OCI-M2 (cell line): ENCODE measurements around the gene TNFRSF25.

ENCODE experiments used
- DNase-seq: peaks from one replicate; lab custom pipeline; 2025; ENCODE audit not compliant: unreplicated experiment; lab: John Stamatoyannopoulos, UW

TNFRSF25 gene

GRCh38 chr1:6466023-6466422 lies at the start of gene TNFRSF25:
Gene TNFRSF25 (minus strand): TSS chr1:6466173. CDS start chr1:6466107, 66 bp downstream.
- DNase-seq: no peak

DNA sequence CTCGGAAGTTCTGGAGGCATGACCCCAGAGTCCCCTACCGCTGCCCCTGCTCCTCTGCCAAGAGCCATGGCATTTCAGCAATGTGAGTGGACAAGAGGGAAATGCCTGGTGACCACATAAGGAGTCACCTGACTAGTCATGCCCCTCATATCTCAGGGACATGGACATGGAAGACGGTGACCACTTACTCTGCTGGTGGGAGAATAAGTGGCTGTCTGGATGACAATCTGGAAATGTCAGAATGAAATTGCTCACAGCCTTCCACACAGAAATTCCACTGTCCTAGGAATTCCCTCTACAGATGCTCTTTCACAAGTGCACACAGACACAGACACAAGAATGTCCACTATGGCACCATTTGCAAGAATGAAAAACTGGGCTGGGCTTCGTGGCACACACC lies 49.8 kb upstream of the TNFRSF25 start:
- no peak for DNase-seq

DNA sequence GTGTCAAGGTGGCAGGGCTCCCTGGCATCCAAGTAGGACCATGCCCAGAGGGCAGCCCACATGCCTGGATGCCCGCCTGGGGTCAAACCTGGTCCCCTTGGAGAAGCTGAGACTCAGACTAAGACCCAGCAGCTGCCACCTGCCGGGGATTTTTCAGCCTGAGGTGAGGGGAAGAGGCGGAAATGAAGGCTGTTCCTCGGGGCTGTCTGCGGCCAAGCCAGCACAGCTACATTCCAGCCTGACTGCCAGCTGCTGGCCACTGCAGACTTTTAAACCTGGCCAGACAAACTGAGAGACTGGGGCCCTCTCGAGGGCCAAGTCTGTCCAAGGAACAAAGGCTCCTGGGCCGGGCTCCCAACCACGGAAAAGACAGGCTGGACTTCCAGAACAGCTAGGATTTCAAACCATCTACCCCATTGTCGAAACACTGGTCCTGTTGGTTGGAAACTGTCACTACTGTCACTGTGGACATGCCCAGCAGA lies 47.4 kb upstream of the TNFRSF25 start:
- DNase-seq: no peak

DNA sequence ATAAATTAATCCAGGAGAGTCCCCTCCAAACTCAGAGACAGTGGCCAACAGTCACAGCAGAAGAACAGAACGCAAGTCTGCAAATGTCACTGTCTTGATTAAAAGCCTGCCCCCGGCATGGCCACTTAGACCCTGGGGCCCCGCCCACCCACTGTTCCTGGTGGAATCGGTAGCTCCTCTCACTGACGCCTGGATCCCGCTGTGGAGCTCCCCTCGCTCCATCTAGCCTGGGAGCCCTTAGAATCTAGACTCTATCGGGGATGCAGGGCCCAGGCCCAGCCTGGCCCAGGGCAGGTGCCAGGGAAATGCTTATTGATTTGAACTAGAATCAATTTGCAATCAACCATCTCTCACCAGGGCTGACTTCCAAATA lies 46.9 kb upstream of the TNFRSF25 start:
- DNase-seq: no peak

DNA sequence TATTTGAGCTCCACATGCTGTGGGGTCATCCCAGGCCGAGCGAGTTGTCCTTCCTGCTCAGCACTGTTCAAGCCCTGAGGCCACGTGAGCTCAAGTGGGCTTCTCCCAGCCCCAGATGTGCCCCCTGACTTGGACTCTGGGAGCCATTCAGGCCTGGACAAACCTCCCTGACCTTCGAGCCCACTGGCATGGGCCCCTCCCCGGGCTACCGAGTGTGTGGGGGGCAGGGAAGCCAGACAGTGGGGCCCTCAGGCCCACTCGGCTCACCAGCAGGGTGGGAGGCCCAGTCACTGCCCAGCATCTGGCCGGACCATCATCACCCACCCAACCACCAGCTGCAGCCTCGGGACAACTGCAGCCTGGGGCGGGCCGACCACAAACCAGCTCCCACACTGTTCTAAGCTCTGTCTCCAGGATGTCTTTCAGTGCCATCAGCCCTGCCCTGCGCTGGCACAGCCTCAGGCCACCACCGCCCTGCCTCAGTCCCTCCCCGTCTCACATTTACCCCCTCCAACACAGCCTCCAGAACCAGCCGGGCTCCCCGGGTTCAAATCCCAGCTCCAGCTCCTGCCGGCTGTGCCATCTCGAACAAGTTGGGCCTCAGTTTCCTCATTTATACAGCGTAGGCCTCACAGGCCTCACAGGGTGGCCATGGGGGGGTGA lies 46.4 kb upstream of the TNFRSF25 start:
- DNase-seq: no peak

DNA sequence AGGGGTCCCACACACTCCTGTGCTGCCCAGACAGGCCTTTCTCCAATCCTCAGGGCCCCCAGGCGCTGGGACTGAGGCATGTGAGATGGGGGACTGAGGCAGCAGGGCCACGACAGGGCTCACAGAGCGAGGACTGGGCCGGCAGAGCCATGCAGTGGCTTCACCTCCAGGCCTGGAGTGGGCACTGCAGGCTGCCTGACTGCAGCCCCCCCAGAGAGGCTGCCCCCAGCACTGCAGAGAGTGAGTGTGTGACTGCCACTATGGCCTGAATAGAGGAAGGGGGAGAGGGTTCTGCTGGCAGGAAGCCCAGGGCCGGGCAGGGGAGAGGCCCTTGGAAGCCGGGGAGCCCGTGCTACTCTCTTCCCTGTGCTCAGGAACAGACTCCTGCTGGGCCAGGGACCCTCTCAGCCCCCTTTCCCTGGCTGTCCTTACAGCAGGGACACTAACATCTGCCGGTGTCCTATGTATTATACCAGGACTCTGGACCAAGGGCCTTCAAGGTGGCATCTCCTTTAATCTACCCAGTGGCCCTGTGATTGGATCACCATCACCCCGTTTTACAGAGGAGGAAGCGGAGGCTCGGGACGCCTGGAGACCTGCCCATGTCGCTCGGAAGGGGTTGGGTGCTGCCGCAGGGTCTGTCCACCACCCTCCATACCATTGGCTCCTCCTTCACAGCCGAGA lies 45.7 kb upstream of the TNFRSF25 start:
- DNase-seq: no peak

DNA sequence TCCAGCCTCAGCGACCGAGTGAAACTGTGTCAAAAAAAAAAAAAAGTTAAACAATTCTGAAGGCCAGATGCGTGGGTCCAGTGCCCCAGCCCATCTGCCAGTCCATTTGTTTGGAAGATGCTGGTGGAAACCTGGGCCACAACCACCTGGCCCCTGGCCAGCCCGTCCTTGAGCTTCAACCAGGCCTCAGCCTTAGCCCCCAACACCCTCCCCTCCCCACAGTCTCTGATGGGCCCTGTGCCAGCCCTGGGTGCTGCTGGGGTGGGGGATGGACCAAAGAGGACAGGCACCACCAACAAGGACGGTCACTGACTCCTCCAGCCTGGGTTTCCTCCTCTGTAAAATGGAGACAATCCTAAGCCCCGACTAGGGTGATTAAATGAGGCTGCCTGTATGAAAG lies 45.1 kb upstream of the TNFRSF25 start:
- DNase-seq: no peak

DNA sequence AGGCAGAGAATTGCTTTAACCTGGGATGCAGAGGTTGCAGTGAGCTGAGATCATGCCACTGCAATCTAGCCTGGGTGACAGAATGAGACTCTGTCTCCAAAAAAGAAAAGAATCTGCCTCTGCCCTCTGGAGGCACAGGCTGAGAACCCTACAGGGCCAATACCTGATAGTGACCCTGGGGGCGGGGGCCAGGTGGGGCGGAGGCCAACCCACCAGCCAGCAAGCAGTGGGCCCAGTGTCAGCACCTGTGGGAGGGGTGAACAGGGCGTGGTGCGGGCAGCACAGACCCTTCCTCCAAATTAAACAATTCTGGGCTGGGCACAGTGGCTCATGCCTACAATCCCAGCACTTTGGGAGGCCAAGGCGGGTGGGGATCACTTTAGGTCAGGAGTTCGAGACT lies 44.5 kb upstream of the TNFRSF25 start:
- no peak for DNase-seq

- DNase-seq: no peak
Measured at GRCh38 chr1:6509919-6510291, 43.9 kb upstream of the TNFRSF25 start.

DNA sequence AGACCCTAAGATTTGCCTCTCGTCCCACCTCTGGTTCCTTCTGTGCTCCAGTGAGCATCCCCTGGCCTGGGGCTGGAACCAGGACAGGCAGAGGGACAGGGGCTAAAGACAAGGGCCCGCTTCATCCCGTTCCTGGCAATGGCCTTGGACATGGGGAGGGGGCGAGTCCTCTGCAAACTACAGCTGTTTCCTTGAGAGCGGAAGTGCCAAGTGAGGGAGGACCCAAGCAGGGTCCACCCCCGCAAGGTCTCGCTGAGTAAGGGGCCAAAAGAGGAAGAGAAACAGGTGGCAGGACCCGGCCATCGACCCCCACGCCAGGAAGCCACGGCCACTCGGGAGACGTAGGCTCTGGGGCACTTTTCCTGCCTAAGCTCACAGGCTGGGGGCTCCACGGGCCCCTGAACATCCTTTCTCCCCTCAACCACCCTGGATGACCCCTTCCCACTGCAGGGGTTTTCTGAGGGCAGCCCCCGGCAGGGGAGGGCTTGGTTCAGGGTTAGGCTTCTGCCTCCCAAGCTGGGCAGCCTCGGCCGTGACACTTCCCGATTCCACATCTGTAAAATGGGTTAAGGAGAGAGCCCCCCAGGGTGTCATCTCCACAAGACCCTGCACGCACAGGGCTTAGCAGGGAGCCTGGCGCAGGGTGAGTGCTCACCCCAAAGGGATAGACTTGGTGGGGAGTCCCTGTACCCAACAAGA lies 43.4 kb upstream of the TNFRSF25 start:
- no peak for DNase-seq

GRCh38 chr1:6508816-6509189 lies 42.8 kb upstream of the TNFRSF25 start:
- no peak for DNase-seq

- DNase-seq: no peak
Measured at GRCh38 chr1:6508154-6508815, 42.3 kb upstream of the TNFRSF25 start.

DNA sequence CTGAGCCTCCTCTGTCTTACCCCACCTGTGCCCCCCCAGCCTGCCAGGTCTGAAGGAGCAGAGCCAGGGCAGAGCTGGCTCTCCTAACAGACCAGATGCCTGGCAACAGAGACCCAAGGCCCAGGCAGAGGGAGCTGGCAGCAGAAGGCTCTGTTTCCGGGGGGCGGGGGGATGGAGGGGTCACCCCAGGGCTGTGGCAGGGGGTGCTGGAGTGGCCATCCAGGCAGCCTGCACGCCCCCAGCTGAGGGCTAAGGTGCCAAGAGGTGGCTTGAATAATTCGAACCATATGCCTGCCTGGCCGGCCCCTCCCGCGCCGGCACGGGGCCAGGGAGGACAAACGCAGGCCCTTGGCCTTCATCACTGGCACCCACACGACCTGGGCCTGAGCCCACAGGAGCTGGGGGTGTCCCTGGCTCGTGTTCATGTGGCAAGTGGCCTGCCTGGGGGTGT lies 41.5 kb upstream of the TNFRSF25 start:
- DNase-seq: no peak

DNA sequence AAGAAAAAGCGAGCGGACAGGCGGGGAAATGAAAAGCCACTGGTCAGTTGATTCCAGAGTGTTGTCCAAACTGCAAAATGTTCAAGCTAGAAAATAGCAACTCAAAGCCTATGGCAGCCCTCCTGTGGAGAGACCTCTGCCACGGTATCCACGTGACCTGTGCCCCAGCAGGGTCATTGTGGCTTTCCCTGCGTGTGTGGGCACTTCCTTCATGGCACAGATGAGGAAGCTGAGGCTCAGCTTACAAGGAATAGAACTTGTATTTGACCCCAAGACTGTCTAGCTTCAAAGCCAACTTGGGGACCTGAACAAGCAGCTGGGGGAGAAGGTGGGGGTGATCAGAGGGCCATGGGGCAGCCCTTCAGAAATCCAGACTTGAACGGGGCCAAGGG lies 41.1 kb upstream of the TNFRSF25 start:
- no peak for DNase-seq

GRCh38 chr1:6506210-6507036 lies 40.5 kb upstream of the TNFRSF25 start:
- no peak for DNase-seq

DNA sequence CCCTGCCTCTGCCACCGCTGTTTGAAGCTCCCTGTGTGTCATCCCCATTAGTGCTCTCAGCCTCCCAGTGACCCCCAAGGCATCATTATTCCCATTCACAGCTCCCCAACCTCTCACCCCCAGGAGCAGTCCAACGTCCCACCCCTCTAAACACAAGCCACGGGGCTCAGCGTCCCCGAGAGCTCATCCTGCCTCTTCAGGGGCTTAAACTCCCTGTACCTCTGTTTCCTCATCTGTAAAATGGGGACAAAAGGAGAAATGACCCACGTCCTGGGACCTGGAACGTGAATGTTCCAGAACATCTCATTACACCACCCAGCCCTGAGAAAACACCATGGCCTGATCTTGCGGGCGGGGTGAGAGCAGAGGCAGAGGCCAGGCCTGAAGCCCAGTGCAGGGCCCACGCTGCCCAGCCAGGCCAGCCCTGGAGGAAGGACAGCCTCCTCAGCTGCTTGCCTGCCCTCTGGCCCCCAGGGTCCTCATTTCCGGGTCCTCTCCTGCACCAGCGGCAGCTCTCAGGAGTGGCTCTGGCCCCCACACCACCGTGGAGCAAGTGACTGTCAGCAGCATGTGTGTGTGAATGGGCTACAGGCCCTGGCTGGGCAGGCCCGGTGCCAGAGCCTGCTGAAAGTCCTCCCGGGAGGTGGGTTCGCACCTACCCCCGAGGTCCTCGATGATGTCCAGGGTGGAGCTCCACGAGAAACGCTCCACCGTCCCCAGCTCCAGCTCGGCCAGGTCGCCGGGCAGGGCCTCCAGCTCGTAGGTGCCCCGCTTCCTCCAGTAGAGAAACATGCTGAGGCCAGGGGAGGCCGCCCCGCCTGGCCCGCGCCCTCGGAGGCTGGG lies 39.6 kb upstream of the TNFRSF25 start:
- DNase-seq: no peak

GRCh38 chr1:6504887-6505286 lies 38.9 kb upstream of the TNFRSF25 start:
- DNase-seq: no peak

DNA sequence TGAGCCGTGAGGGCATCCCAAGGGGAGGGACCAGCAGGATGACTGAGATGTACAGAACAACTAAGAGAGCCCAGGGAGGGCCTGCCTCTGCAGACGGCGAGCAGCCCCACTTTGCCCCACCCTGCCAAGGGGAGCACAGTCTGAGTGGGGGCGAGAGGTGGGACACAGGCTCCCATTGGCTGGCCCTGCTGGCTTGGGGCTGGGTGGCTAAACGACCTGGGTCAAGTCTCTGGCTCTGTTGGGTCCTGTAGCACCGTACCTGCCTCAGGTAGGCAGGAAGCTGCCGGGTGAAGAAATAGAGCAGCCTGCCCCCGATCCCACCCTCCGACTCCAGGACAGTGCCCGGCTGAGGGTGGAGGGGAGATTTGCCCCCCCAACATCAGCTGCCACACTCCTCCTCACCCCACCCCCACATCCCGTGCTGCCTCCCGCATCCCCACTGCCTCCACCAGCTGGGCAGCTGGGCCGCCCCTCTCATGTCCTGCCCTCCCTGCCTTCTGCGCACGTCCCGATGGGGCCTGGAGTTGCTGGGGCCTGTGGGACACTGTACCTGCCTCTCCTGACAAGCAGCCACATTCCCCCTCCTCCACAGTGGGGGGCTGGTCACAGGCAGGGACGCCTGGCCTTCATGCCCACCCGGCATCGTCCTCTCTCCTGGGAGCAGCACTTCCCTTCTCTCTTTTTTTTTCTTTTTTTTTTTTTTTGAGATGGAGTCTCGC lies 38.1 kb upstream of the TNFRSF25 start:
- DNase-seq: no peak
